HepG2 (cell line): Measurements from ENCODE around the gene COL26A1. TPM values are rescaled to one million over a fixed set of nuclear protein-coding genes. Genes with fewer than 3 reads are reported as not detected.
"Not testable (repeated sequence)": the region's sequence is repeated elsewhere in the genome, so short reads cannot be mapped to it uniquely, and the experiment has no call there.

ENCODE experiments used
- ATAC-seq: fragments of 200-7000 bp; cut with Tn5 transposase; 3 replicates; pipeline ENCODE4 v1.9.1; 2020; ENCODE audit warnings: mild to moderate bottlenecking, moderate library complexity
- BruUV-seq: library from RNA; stranded (reverse); fragments of 400-500 nt; replicated peaks from 2 replicates; lab custom pipeline; 2021; lab: Mats Ljungman, UMichigan
- CTCF ChIA-PET: fragments of 300-600 bp; formaldehyde crosslinking; extraction: SDS; loops from one replicate; lab custom pipeline; 2021; ENCODE audit warnings: low total read pairs, inconsistent platforms, low intra/inter-chr PET ratio; lab: Yijun Ruan, JAX
- POLR2A ChIA-PET: fragments of 350-600 bp; sonication (Branson Sonifier 250); formaldehyde crosslinking; loops from one replicate; lab custom pipeline; 2020; ENCODE audit warnings: antibody characterized with exemption, inconsistent platforms; lab: Yijun Ruan, JAX
- DNase-seq: peaks from one replicate; pipeline ENCODE4 v3.0.0-alpha.2; 2015; ENCODE audit warnings: low spot score
- FAIRE-seq: peaks from 3 replicates; lab custom pipeline; 2011; peaks lifted over from hg19 to GRCh38; lab: Jason Lieb, UNC
- H2AFZ ChIP-seq: one replicate; pipeline ENCODE4 v1.6.1; 2011; ENCODE audit warnings: low read length, inconsistent platforms
- H3K27ac ChIP-seq: fragments of 300-600 bp; 3 replicates; pipeline ENCODE4 v1.8.0; 2011; ENCODE audit warnings: mixed run types, mild to moderate bottlenecking, mixed read lengths, low read length, inconsistent platforms; ENCODE audit not compliant: insufficient read depth; ENCODE audit errors: extremely low read length
- H3K27me3 ChIP-seq, 2 experiments: fragments of 200-600 bp in 1 of 2; 2 replicates in 1 of 2; 3 replicates in 1 of 2; pipeline versions ENCODE4 v1.6.0 to v1.8.0; 2011; ENCODE audit warnings: low read length in 2 of 2, mild to moderate bottlenecking in 2 of 2, moderate library complexity in 2 of 2, inconsistent platforms in 1 of 2; ENCODE audit not compliant: insufficient read depth in 2 of 2, control insufficient read depth in 1 of 2
- H3K36me3 ChIP-seq, 2 experiments: fragments of 200-600 bp in 1 of 2; replicated peaks in 1 of 2; 2 replicates in 1 of 2; 3 replicates in 1 of 2; pipeline versions ENCODE4 v1.5.1 to v1.8.0; 2011; ENCODE audit warnings: low read length in 2 of 2, inconsistent platforms in 1 of 2; ENCODE audit not compliant: insufficient read depth in 2 of 2, control insufficient read depth in 1 of 2
- H3K4me1 ChIP-seq: 2 replicates; pipeline ENCODE4 v1.5.1; 2012; ENCODE audit warnings: low read length, inconsistent platforms; ENCODE audit not compliant: insufficient read depth
- H3K4me2 ChIP-seq: 2 replicates; pipeline ENCODE4 v1.6.0; 2011; ENCODE audit warnings: low read depth, low read length, inconsistent platforms
- H3K4me3 ChIP-seq, 3 experiments: fragments of 200-600 bp in 1 of 3; sonication (generic), shearing (Covaris generic) in 1 of 3; replicated peaks in 1 of 3; 2 replicates each; pipeline ENCODE4 v1.5.1; 2011 to 2016; ENCODE audit warnings: low read length in 3 of 3, inconsistent platforms in 2 of 3, low read depth in 2 of 3, mild to moderate bottlenecking in 2 of 3, control low read depth in 1 of 3, mixed read lengths in 1 of 3; ENCODE audit not compliant: insufficient read depth in 1 of 3
- H3K79me2 ChIP-seq: one replicate; pipeline ENCODE4 v1.6.1; 2011; ENCODE audit warnings: low read length, inconsistent platforms; ENCODE audit not compliant: insufficient read depth
- H3K9ac ChIP-seq: 2 replicates; pipeline ENCODE4 v1.6.0; 2011; ENCODE audit warnings: mild to moderate bottlenecking, low read depth, low read length, inconsistent platforms; ENCODE audit not compliant: insufficient read depth
- H3K9me3 ChIP-seq: 2 replicates; pipeline ENCODE4 v1.5.1; 2012; ENCODE audit warnings: mild to moderate bottlenecking, low read length
- H4K20me1 ChIP-seq: 2 replicates; pipeline ENCODE4 v1.6.0; 2011; ENCODE audit warnings: inconsistent platforms, mild to moderate bottlenecking, low read length, moderate library complexity; ENCODE audit not compliant: insufficient read depth
- CENPX ChIP-seq: sonication (generic); formaldehyde crosslinking; IDR thresholded peaks from 2 replicates; pipeline ENCODE4 v1.9.0; 2021; ENCODE audit warnings: mild to moderate bottlenecking, missing genetic modification reagents, moderate library complexity
- EHMT2 ChIP-seq: fragments of 200-600 bp; sonication (generic); IDR thresholded peaks from 2 replicates; pipeline ENCODE4 v1.7.0; 2017; ENCODE audit warnings: antibody characterized with exemption, low read depth, low read length, borderline replicate concordance
- ETV5 ChIP-seq: IDR thresholded peaks from 2 replicates; pipeline ENCODE4 v1.6.1; 2018; ENCODE audit warnings: missing biosample characterization, missing genetic modification reagents, inconsistent platforms, borderline replicate concordance
- GABPB1 ChIP-seq: IDR thresholded peaks from 2 replicates; pipeline ENCODE4 v1.6.1; 2016; ENCODE audit warnings: mild to moderate bottlenecking, missing genetic modification reagents, moderate library complexity, missing compliant biosample characterization
- KDM5A ChIP-seq: fragments of 200-600 bp; sonication (generic); IDR thresholded peaks from 2 replicates; pipeline ENCODE4 v1.7.0; 2018; ENCODE audit warnings: antibody characterized with exemption, mild to moderate bottlenecking, low read length, borderline replicate concordance
- POLR2A ChIP-seq, 2 experiments: IDR thresholded peaks; 2 replicates each; pipeline ENCODE4 v1.6.1; 2011; ENCODE audit warnings: low read depth in 2 of 2, low read length in 2 of 2, mild to moderate bottlenecking in 1 of 2, moderate library complexity in 1 of 2; ENCODE audit not compliant: insufficient read depth in 1 of 2
- ZNF329 ChIP-seq: sonication (generic); formaldehyde crosslinking; IDR thresholded peaks from 2 replicates; pipeline ENCODE4 v1.9.0; 2021; ENCODE audit warnings: low read depth, mild to moderate bottlenecking, missing genetic modification reagents
- ZNF335 ChIP-seq: sonication (generic); formaldehyde crosslinking; IDR thresholded peaks from 2 replicates; pipeline ENCODE4 v1.4.0; 2020; ENCODE audit warnings: missing genetic modification reagents
- ZNF567 ChIP-seq: sonication (generic); formaldehyde crosslinking; IDR thresholded peaks from 2 replicates; pipeline ENCODE4 v1.8.1; 2023; ENCODE audit warnings: mild to moderate bottlenecking, missing genetic modification reagents, borderline replicate concordance
- ZNF788 ChIP-seq: sonication (generic); formaldehyde crosslinking; IDR thresholded peaks from 2 replicates; pipeline ENCODE4 v1.5.0; 2020; ENCODE audit warnings: mild to moderate bottlenecking, missing genetic modification reagents, borderline replicate concordance
- ZNF792 ChIP-seq: IDR thresholded peaks from 2 replicates; pipeline ENCODE4 v1.6.1; 2016
- ZSCAN22 ChIP-seq: sonication (generic); formaldehyde crosslinking; IDR thresholded peaks from 2 replicates; pipeline ENCODE4 v1.4.0; 2020; ENCODE audit warnings: mild to moderate bottlenecking, missing genetic modification reagents
- WGBS: methylation state at CpG from one replicate; pipeline ENCODE4 v1.1.6; 2017; ENCODE audit warnings: low lambda C conversion rate; 5-methylcytosine and 5-hydroxymethylcytosine counted together
- in situ Hi-C: cut with HindIII; loops from 2 replicates; pipeline ENCODE4 v1.10.0; 2017; ENCODE audit warnings: low pct_unique_long_range_greater_than_20kb; ENCODE audit not compliant: extremely low pct_ligation_motif_present
- intact Hi-C: fragments of 100-400 bp; cut with micrococcal nuclease; formaldehyde crosslinking; loops from one replicate; pipeline ENCODE4 v1.10.0; 2022; ENCODE audit not compliant: unreplicated experiment
- polyA plus RNA-seq, 8 experiments: library from polyadenylated mRNA; depleted of rRNA in 3 of 8; stranded (reverse) in 7 of 8; unstranded in 1 of 8; fragments of >200 nt; fragmentation: Illumina TruSeq in 4 of 8; extraction: Trizol in 4 of 8; gene quantifications; 2 replicates each; pipeline versions ENCODE4 v1.2.1 to v1.2.3, GENCODE V29; 2011 to 2016; ENCODE audit warnings: low read depth in 4 of 8, missing spikeins in 1 of 8, mixed read lengths in 1 of 8; ENCODE audit not compliant: insufficient read depth in 1 of 8
- total RNA-seq, 5 experiments: library from RNA; depleted of rRNA; stranded (reverse); fragments of >200 nt; fragmentation: Illumina TruSeq; extraction: Trizol; gene quantifications; 2 replicates each; pipeline ENCODE4 v1.2.3, GENCODE V29; 2016; ENCODE audit warnings: low read depth in 1 of 5

The COL26A1 gene
- total and polyA plus RNA-seq, 2 of the 13 experiments (the other 11 are each of a cell fraction or from before 2014, with no cell fraction given), result 7.8 to 9.2 TPM

GRCh38 chr7:101433688-101434087 lies 71.0 kb downstream of the COL26A1 start:
- ATAC-seq, result no peak
- in situ Hi-C loops, result no loop called here
- no peak overlapping the region for H3K4me2 ChIP-seq
- no peaks in the 10 kb centered on the region for H3K79me2 ChIP-seq
- H3K4me3 ChIP-seq, result no peak overlapping the region
- TF ChIP-seq ZSCAN22 (CRISPR knock-in tag) (no peak), ZNF788 (CRISPR knock-in tag) (no peak), EHMT2 (no peak), ZNF335 (no peak), GABPB1 (CRISPR knock-in tag) (no peak), ETV5 (CRISPR knock-in tag) (no peak), POLR2A (IDR thresholded peaks at IDR 0.05; ENCODE audit: insufficient read depth in 1 of 2, low read depth in 2 of 2, low read length in 2 of 2) (no peak), CENPX (CRISPR knock-in tag) (no peak), ZNF329 (CRISPR knock-in tag) (no peak), ZNF567 (CRISPR knock-in tag) (no peak), KDM5A (no peak), ZNF792 (CRISPR knock-in tag) (no peak)
- TF ChIP-seq, all 625 proteins: peak for 0
- no TSS peak for BruUV-seq
- Histone ChIP-seq H3K9ac (no peak overlapping the region), H3K27me3 (no peaks in the 10 kb centered on the region), H3K9me3 (no peaks in the 10 kb centered on the region), H3K27ac (no peak overlapping the region), H2AFZ (no peak overlapping the region), H3K36me3 (no peaks in the 10 kb centered on the region), H3K4me1 (0 out of 2 replicates have a peak, but pooled peaks cover 6% of the 10 kb centered on the region), H4K20me1 (no peaks in the 10 kb centered on the region)
- ChIA-PET POLR2A (no interaction called here), CTCF (no interaction called here)
- no peak for DNase-seq
- WGBS, result 80% methylated on average over 4 of the region's 4 CpGs
- intact Hi-C loops, result no loop called here
- no peak for FAIRE-seq

GRCh38 chr7:101434155-101434554 lies 71.5 kb downstream of the COL26A1 start:
- BruUV-seq, H3K4me2 ChIP-seq, H2AFZ ChIP-seq, H3K79me2 ChIP-seq, DNase-seq, H3K27ac ChIP-seq, H3K4me1 ChIP-seq, H3K4me3 ChIP-seq, in situ Hi-C loops, CTCF ChIA-PET, H3K9ac ChIP-seq, ATAC-seq, POLR2A ChIA-PET, FAIRE-seq, H3K36me3 ChIP-seq, H3K9me3 ChIP-seq, H4K20me1 ChIP-seq, H3K27me3 ChIP-seq, intact Hi-C loops: not testable (repeated sequence)
- 77% methylated on average over 8 of the region's 8 CpGs for WGBS
